Stimulated activated CD8-positive, alpha-beta memory T cell treated with anti-CD3 and anti-CD28 coated beads, Interleukin-2, amount 100 ng/mL, for 1 hour (primary cell): Measurements from ENCODE around the gene FRMD5.
"Not testable (repeated sequence)": the region's sequence is repeated elsewhere in the genome, so short reads cannot be mapped to it uniquely, and the experiment has no call there.

Experiments used
- DNase-seq, 2 donors: peaks; one replicate each; pipeline ENCODE4 v3.0.0-alpha.2; 2020; ENCODE audit warnings: low read depth in 2 of 2

FRMD5 gene

GRCh38 chr15:44032820-44033219 is 162.3 kb downstream of the FRMD5 start:
- not testable (repeated sequence) for DNase-seq

- DNase-seq: no peak
Measured at GRCh38 chr15:44029940-44030568, 165.0 kb downstream of the FRMD5 start.

GRCh38 chr15:44029003-44029402 is 166.1 kb downstream of the FRMD5 start:
- DNase-seq: no peak

GRCh38 chr15:44028349-44028748 is 166.7 kb downstream of the FRMD5 start:
- no peak for DNase-seq

GRCh38 chr15:44024155-44024554 is 170.9 kb downstream of the FRMD5 start:
- no peak for DNase-seq

GRCh38 chr15:44023176-44023575 is 171.9 kb downstream of the FRMD5 start:
- no peak for DNase-seq

GRCh38 chr15:44018151-44018550 is 176.9 kb downstream of the FRMD5 start:
- no peak for DNase-seq

- no peak for DNase-seq
Measured at GRCh38 chr15:44015545-44016305, 179.3 kb downstream of the FRMD5 start.

- no peak for DNase-seq
Measured at GRCh38 chr15:44011238-44011854, 183.7 kb downstream of the FRMD5 start.

- DNase-seq: no peak
Measured at GRCh38 chr15:44010089-44010488, 185.0 kb downstream of the FRMD5 start.

GRCh38 chr15:44009038-44009437 is 186.0 kb downstream of the FRMD5 start:
- DNase-seq: no peak

GRCh38 chr15:44000248-44000647 is 194.8 kb downstream of the FRMD5 start:
- DNase-seq: not testable (repeated sequence)

GRCh38 chr15:43998607-43999006 is 196.5 kb downstream of the FRMD5 start:
- no peak for DNase-seq

- DNase-seq: no peak
Measured at GRCh38 chr15:43991206-43991605, 203.9 kb downstream of the FRMD5 start.

GRCh38 chr15:43989938-43990337 is 205.1 kb downstream of the FRMD5 start:
- DNase-seq: no peak

GRCh38 chr15:43988900-43989299 is 206.2 kb downstream of the FRMD5 start:
- no peak for DNase-seq

- DNase-seq: no peak
Measured at GRCh38 chr15:43987924-43988323, 207.1 kb downstream of the FRMD5 start.

GRCh38 chr15:43985976-43986680 is 208.9 kb downstream of the FRMD5 start:
- no peak for DNase-seq

- no peak for DNase-seq
Measured at GRCh38 chr15:43981576-43981975, 213.5 kb downstream of the FRMD5 start.

GRCh38 chr15:43977072-43977884 is 217.8 kb downstream of the FRMD5 start:
- DNase-seq: no peak

GRCh38 chr15:43975770-43976169 is 219.3 kb downstream of the FRMD5 start:
- DNase-seq: no peak

GRCh38 chr15:43975326-43975725 is 219.7 kb downstream of the FRMD5 start:
- DNase-seq: no peak
